ENCODE results near the gene ADAM19.
A peak's percentile ranks its signal among the peaks of the same experiment; 100 is the strongest.

Gene ADAM19

GRCh38 chr5:157513182-157513581 is 62.4 kb downstream of the ADAM19 start:
- ATAC-seq = no peak
- no peaks in the 10 kb centered on the region for H3K27me3 Mint-ChIP-seq
- H3K4me1 Mint-ChIP-seq = peaks cover 2% of the 10 kb centered on the region
- peaks cover 8% of the 10 kb centered on the region for H3K36me3 Mint-ChIP-seq (ENCODE audit: low read depth)
- DNase-seq = no peak
- no peak overlapping the region for H3K4me3 Mint-ChIP-seq
- no peak overlapping the region for H3K27ac Mint-ChIP-seq
- H3K9me3 Mint-ChIP-seq = no peaks in the 10 kb centered on the region

GRCh38 chr5:157511651-157512644 is 63.6 kb downstream of the ADAM19 start:
- H3K27ac Mint-ChIP-seq = no peak overlapping the region
- DNase-seq (no peak), ATAC-seq (no peak)
- no peaks in the 10 kb centered on the region for H3K27me3 Mint-ChIP-seq
- no peaks in the 10 kb centered on the region for H3K9me3 Mint-ChIP-seq
- no peak overlapping the region for H3K4me3 Mint-ChIP-seq
- H3K36me3 Mint-ChIP-seq (ENCODE audit: low read depth) = peaks cover 7% of the 10 kb centered on the region
- H3K4me1 Mint-ChIP-seq = peaks cover 2% of the 10 kb centered on the region

GRCh38 chr5:157510682-157511081 is 64.9 kb downstream of the ADAM19 start:
- no peak overlapping the region for H3K27ac Mint-ChIP-seq
- no peak for ATAC-seq
- no peak overlapping the region for H3K4me3 Mint-ChIP-seq
- H3K27me3 Mint-ChIP-seq = no peaks in the 10 kb centered on the region
- H3K4me1 Mint-ChIP-seq = peaks cover 9% of the 10 kb centered on the region
- no peaks in the 10 kb centered on the region for H3K9me3 Mint-ChIP-seq
- H3K36me3 Mint-ChIP-seq (ENCODE audit: low read depth) = peaks cover 5% of the 10 kb centered on the region
- DNase-seq = no peak

- no peak overlapping the region for H3K27ac Mint-ChIP-seq
- no peaks in the 10 kb centered on the region for H3K9me3 Mint-ChIP-seq
- no peak overlapping the region for H3K4me3 Mint-ChIP-seq
- peaks cover 12% of the 10 kb centered on the region for H3K4me1 Mint-ChIP-seq
- ATAC-seq = peak; percentile 33
- DNase-seq = no peak
- H3K36me3 Mint-ChIP-seq (ENCODE audit: low read depth) = peaks cover 5% of the 10 kb centered on the region
- no peaks in the 10 kb centered on the region for H3K27me3 Mint-ChIP-seq
Observed at GRCh38 chr5:157509587-157509986, 66.0 kb downstream of the ADAM19 start.

DNA sequence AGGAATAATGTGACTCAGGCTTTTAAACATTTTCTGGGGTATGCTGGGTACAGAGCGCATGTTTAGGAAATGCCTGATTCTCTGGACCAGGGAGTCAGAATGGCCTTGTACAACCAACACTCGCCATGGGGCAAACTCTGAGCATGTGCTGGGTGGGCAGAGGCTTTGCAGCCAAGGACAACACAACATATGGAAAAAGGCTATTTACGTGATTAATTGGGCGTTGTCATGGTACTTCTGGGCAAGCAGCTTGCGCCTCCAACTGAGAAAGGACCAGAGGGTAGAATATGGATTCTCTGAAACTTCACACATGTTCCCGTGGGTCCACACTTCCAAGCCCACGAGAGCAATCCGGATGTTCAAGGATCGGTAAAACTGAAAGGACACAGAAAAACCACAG is 66.5 kb downstream of the ADAM19 start:
- no peaks in the 10 kb centered on the region for H3K9me3 Mint-ChIP-seq
- no peak for ATAC-seq
- H3K36me3 Mint-ChIP-seq (ENCODE audit: low read depth) = peaks cover 8% of the 10 kb centered on the region
- H3K27me3 Mint-ChIP-seq = no peaks in the 10 kb centered on the region
- H3K27ac Mint-ChIP-seq = no peak overlapping the region
- H3K4me3 Mint-ChIP-seq = no peak overlapping the region
- H3K4me1 Mint-ChIP-seq = peaks cover 13% of the 10 kb centered on the region
- no peak for DNase-seq

DNA sequence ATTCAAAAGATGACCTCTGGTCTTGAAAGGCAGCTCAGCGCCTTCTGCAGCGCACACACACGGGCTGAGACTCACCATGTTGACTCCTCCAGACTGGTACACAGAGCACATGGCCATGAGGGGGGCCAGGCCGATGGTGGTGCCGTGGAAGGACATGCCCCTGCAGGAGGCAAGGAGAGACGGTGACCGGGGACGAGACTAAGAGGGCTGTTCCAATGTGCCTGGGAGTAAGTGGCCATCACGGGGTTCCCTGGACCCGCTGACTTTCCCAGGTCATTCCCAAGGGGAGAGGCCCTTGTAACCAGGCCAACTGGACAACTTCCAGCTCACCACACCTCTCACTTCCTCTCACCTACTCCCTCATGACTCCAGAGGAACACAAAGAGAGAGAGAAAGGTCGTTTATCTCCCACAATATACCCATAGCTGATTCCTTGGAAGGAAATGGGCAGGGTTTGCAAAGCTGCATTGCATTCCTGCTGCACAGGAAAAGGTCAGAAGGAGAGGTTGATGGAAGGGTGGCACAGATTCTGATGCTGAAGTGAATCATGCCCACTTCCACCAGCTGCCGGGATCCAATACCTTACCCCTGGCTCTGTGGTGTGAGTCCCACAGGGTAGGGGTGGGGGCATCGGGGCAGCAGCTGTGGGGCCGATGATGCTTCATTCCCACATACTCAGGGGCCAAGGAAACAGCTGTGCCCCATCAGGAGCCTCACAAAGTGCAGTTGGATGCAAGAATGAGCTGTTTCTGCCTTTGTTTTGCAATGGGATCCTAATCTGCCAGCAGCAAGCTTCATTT is 68.4 kb downstream of the ADAM19 start:
- Mint-ChIP-seq H3K4me3 (no peak overlapping the region), H3K9me3 (no peaks in the 10 kb centered on the region), H3K27me3 (no peaks in the 10 kb centered on the region), H3K4me1 (peaks cover 24% of the 10 kb centered on the region), H3K36me3 (ENCODE audit: low read depth) (peaks cover 15% of the 10 kb centered on the region), H3K27ac (no peak overlapping the region)
- DNase-seq (no peak), ATAC-seq (no peak)

DNA sequence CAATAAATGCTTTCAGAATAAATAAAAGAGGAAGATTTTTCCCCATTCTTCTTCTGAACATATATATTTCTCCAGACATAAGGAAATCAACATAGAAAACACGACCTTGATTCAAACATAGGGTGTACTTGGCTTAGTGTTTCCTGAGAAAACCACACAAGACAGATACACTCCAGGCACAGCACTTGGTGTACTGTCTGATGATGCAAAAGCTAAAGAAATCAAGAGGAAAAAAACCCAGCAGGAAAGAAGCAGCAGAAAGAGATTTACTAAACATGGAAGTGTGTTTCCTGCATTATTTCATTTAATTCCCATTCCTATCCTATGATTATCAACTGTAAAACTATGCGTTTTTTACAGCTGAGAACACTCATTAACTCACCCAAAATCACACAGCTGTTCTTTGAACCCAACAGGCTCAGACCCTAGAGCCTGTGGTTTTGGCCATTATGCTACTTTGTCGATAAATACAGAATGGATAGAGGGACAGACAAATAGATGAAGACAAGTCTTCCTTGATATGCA is 69.4 kb downstream of the ADAM19 start:
- H3K27ac Mint-ChIP-seq = no peak overlapping the region
- DNase-seq = no peak
- no peak overlapping the region for H3K4me3 Mint-ChIP-seq
- H3K4me1 Mint-ChIP-seq = peaks cover 34% of the 10 kb centered on the region
- ATAC-seq = no peak
- no peaks in the 10 kb centered on the region for H3K9me3 Mint-ChIP-seq
- no peaks in the 10 kb centered on the region for H3K27me3 Mint-ChIP-seq
- H3K36me3 Mint-ChIP-seq (ENCODE audit: low read depth) = peaks cover 17% of the 10 kb centered on the region

DNA sequence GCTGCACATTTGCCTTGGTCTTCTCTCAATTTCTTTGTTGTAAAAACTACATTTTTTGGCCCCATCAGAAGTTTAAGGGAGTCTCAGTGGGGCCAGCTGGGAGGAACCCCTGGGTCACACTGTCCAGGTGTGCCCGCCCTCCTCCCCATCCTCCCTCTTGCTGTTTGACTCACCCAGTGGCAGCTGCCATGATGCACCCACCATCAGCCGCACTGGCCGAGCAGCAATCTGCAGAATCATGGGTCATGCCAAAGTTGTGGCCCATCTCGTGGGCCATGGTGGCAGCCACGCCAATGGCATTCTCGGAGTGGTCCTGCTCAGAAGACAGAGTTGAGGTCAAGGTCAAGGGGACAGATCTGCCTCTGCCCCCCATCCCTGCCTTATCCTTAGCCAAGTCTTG is 70.1 kb downstream of the ADAM19 start:
- peaks cover 37% of the 10 kb centered on the region for H3K4me1 Mint-ChIP-seq
- ATAC-seq = no peak
- no peak overlapping the region for H3K4me3 Mint-ChIP-seq
- H3K36me3 Mint-ChIP-seq (ENCODE audit: low read depth) = peaks cover 18% of the 10 kb centered on the region
- no peak for DNase-seq
- H3K27me3 Mint-ChIP-seq = no peaks in the 10 kb centered on the region
- no peaks in the 10 kb centered on the region for H3K9me3 Mint-ChIP-seq
- no peak overlapping the region for H3K27ac Mint-ChIP-seq

GRCh38 chr5:157504053-157504452 is 71.5 kb downstream of the ADAM19 start:
- Mint-ChIP-seq H3K4me3 (no peak overlapping the region), H3K36me3 (ENCODE audit: low read depth) (peaks cover 15% of the 10 kb centered on the region), H3K27ac (no peak overlapping the region), H3K27me3 (no peaks in the 10 kb centered on the region), H3K9me3 (no peaks in the 10 kb centered on the region), H3K4me1 (peaks cover 37% of the 10 kb centered on the region)
- DNase-seq = no peak
- ATAC-seq = no peak

- ATAC-seq = no peak
- peak overlapping the region; percentile 62 for H3K27ac Mint-ChIP-seq
- H3K36me3 Mint-ChIP-seq (ENCODE audit: low read depth) = peaks cover 18% of the 10 kb centered on the region
- no peak for DNase-seq
- peaks cover 35% of the 10 kb centered on the region for H3K4me1 Mint-ChIP-seq
- H3K27me3 Mint-ChIP-seq = no peaks in the 10 kb centered on the region
- no peaks in the 10 kb centered on the region for H3K9me3 Mint-ChIP-seq
- no peak overlapping the region for H3K4me3 Mint-ChIP-seq
Observed at GRCh38 chr5:157502143-157502647, 73.4 kb downstream of the ADAM19 start.

DNA sequence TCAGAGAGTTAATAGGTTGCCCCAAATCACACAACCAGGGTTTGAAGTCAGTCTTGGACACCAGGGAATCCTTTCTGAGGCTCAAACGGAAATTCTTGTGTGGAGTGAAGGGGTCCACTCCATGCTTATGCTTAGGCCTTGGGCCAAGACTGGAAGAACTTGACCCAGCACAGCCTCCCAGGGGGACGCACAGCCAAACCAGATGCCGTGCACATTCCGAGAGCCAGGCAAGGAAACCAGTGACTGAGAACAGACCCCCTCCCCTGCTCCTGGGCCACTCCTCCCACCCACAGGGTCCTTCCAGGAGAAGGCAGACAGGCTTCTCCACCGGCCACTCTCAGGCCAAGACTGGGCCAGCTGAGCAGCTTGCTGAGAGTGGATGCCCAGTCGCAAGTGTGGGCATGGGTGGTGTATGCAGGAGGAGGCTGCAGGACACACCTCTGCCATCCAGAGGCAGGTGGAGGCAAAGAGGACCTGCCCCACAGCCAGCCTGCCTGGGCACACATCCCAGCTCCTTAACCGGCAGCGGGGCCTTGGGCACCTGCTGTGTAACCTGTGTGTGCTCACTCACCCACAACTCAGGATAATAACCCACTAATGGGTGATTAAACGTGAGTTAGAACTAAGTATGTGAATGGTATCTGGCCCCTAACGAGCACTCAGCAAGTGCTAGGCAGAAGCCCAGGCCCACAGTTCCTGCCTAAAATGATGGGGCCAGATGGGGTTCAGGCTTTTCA is 77.5 kb downstream of the ADAM19 start:
- DNase-seq (no peak), ATAC-seq (no peak)
- H3K4me1 Mint-ChIP-seq = peaks cover 25% of the 10 kb centered on the region
- no peak overlapping the region for H3K4me3 Mint-ChIP-seq
- peaks cover 3% of the 10 kb centered on the region for H3K9me3 Mint-ChIP-seq
- no peaks in the 10 kb centered on the region for H3K27me3 Mint-ChIP-seq
- H3K27ac Mint-ChIP-seq = no peak overlapping the region
- peaks cover 20% of the 10 kb centered on the region for H3K36me3 Mint-ChIP-seq (ENCODE audit: low read depth)

- Mint-ChIP-seq H3K4me3 (no peak overlapping the region), H3K27ac (no peak overlapping the region), H3K36me3 (ENCODE audit: low read depth) (peaks cover 10% of the 10 kb centered on the region), H3K27me3 (no peaks in the 10 kb centered on the region), H3K4me1 (peaks cover 14% of the 10 kb centered on the region), H3K9me3 (peaks cover 3% of the 10 kb centered on the region)
- no peak for ATAC-seq
- DNase-seq = no peak
Observed at GRCh38 chr5:157496864-157497263, 78.7 kb downstream of the ADAM19 start.

DNA sequence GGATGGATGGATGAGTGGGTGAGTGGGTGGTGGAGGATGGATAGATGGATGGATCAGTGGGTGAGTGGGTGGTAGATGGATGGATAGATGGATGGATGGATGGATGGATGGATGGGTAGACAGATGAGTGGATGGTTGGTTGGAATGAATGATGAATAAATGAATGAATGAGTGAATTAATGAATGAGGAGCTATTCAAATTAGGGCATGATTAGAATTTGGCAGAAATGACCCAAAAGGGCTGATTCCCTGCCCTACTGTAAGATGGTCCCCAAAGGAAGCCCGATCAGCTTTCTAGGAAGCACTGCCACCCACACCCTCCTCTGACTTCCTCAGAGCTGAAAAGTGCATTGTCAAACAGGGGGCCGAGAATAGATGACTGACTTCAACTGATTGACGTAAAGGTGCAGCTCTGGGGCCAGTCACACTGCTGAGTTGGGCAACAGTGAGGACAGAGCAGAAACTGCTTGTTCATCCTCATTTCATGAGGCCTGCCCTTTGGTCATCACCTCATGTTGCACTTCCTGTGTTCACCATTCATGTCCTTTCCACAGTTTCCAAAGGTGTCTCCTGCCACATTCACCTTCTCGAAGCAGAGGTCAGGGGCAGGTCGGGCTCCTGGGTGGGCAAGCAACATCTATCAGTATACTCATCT is 81.3 kb downstream of the ADAM19 start:
- Mint-ChIP-seq H3K4me3 (no peak overlapping the region), H3K27me3 (no peaks in the 10 kb centered on the region), H3K36me3 (ENCODE audit: low read depth) (peaks cover 8% of the 10 kb centered on the region), H3K9me3 (peaks cover 3% of the 10 kb centered on the region), H3K27ac (no peak overlapping the region), H3K4me1 (peaks cover 3% of the 10 kb centered on the region)
- ATAC-seq = no peak
- no peak for DNase-seq

GRCh38 chr5:157492886-157493285 is 82.7 kb downstream of the ADAM19 start:
- DNase-seq = no peak
- no peaks in the 10 kb centered on the region for H3K27me3 Mint-ChIP-seq
- ATAC-seq = no peak
- H3K9me3 Mint-ChIP-seq = peaks cover 3% of the 10 kb centered on the region
- H3K27ac Mint-ChIP-seq = no peak overlapping the region
- peaks cover 3% of the 10 kb centered on the region for H3K4me1 Mint-ChIP-seq
- H3K4me3 Mint-ChIP-seq = no peak overlapping the region
- peaks cover 5% of the 10 kb centered on the region for H3K36me3 Mint-ChIP-seq (ENCODE audit: low read depth)
